Nephron progenitor cell (in vitro differentiated cells): ENCODE data around the gene MRPS5.

Experiments used
- DNase-seq: peaks from one replicate; pipeline ENCODE4 v3.0.0; 2021
- H3K27ac Mint-ChIP-seq: 2 replicates; pipeline ENCODE4 v1.8.0; 2021; ENCODE audit warnings: mild to moderate bottlenecking, moderate library complexity, mixed read lengths
- H3K27me3 Mint-ChIP-seq: 2 replicates; pipeline ENCODE4 v1.8.0; 2021; ENCODE audit warnings: mild to moderate bottlenecking, low read depth, mixed read lengths; ENCODE audit not compliant: poor library complexity
- H3K36me3 Mint-ChIP-seq: 2 replicates; pipeline ENCODE4 v1.8.0; 2021; ENCODE audit warnings: low read depth, mixed read lengths
- H3K4me1 Mint-ChIP-seq: 2 replicates; pipeline ENCODE4 v1.8.0; 2021; ENCODE audit warnings: mixed read lengths
- H3K4me3 Mint-ChIP-seq: 2 replicates; pipeline ENCODE4 v1.8.0; 2021; ENCODE audit warnings: mild to moderate bottlenecking, moderate library complexity, mixed read lengths
- H3K9me3 Mint-ChIP-seq: 2 replicates; pipeline ENCODE4 v1.8.0; 2021; ENCODE audit warnings: mild to moderate bottlenecking, moderate library complexity, mixed read lengths
- TF ChIP-seq, protein P1 (sequence below): fragments of 200-600 bp; sonication (generic); IDR thresholded peaks from 2 replicates; pipeline ENCODE4 v1.5.0; 2021; ENCODE audit warnings: antibody characterized with exemption

MRPS5 gene

DNA sequence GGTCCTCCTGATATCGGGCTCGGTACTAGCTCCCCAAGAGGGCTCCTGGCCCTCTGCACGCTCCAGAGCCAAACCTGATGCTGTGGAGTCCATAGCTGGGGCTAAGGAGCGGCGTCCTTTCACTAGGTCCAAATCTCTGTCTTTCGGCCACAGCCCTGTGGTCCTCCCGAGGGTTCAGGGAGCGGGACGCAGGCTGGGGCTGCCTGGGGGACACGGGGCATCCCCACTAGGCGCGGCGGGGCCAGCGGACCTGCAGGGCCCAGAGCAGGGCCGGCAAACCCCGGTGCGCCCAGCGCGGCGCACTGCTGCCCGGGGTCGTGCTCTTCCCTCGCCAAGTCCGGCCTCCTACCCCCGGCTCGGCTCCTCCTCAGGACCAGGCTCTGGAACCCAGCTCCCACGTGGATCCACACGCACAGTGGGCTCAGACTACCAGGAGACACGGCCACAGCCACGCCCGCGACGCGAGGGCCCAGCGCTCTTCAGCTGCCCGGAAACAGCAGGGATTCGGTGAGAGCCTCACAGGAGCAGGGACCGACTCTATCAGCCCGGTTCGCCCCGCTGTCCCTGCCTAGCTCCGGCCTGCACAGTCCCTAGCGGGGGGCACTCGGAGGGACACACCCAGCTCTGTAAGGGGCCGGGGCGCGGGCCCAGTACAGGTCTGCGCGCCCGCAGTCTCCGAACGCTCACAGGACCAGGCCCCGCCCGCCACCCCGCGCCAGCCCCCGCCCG is 37.4 kb upstream of the MRPS5 start:
- H3K4me3 Mint-ChIP-seq = peak overlapping the region; percentile 89
- no peak overlapping the region for H3K27ac Mint-ChIP-seq
- TF ChIP-seq, protein P1, sequence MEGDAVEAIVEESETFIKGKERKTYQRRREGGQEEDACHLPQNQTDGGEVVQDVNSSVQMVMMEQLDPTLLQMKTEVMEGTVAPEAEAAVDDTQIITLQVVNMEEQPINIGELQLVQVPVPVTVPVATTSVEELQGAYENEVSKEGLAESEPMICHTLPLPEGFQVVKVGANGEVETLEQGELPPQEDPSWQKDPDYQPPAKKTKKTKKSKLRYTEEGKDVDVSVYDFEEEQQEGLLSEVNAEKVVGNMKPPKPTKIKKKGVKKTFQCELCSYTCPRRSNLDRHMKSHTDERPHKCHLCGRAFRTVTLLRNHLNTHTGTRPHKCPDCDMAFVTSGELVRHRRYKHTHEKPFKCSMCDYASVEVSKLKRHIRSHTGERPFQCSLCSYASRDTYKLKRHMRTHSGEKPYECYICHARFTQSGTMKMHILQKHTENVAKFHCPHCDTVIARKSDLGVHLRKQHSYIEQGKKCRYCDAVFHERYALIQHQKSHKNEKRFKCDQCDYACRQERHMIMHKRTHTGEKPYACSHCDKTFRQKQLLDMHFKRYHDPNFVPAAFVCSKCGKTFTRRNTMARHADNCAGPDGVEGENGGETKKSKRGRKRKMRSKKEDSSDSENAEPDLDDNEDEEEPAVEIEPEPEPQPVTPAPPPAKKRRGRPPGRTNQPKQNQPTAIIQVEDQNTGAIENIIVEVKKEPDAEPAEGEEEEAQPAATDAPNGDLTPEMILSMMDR = no peak
- peaks cover 16% of the 10 kb centered on the region for H3K4me1 Mint-ChIP-seq
- DNase-seq = no peak
- peaks cover 55% of the 10 kb centered on the region for H3K36me3 Mint-ChIP-seq
- peaks cover 45% of the 10 kb centered on the region for H3K9me3 Mint-ChIP-seq
- H3K27me3 Mint-ChIP-seq = no peaks in the 10 kb centered on the region

DNA sequence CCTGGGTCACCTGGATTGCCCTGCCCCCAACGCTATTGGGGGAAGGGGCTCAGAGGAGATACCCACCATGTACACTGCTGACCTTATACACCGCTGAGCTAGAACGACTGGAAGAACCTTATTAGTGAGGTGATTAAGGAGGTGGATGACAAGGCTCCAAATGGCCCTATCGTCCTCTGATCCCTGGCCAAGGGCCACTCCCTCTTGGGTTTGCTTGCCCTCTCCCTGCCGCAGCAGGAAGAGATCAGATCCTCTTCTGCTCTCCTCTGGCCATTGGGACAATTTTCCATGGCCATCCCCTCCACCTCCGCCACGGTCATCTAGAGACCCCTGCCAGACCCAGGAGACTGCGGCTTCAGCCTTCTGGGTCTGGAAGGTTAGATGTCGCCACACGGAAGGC is 36.8 kb upstream of the MRPS5 start:
- H3K36me3 Mint-ChIP-seq = peaks cover 59% of the 10 kb centered on the region
- H3K4me3 Mint-ChIP-seq = peak overlapping the region; percentile 89
- H3K27me3 Mint-ChIP-seq = no peaks in the 10 kb centered on the region
- H3K9me3 Mint-ChIP-seq = peaks cover 51% of the 10 kb centered on the region
- peaks cover 10% of the 10 kb centered on the region for H3K4me1 Mint-ChIP-seq
- TF ChIP-seq, protein P1 = no peak
- no peak for DNase-seq
- no peak overlapping the region for H3K27ac Mint-ChIP-seq

DNA sequence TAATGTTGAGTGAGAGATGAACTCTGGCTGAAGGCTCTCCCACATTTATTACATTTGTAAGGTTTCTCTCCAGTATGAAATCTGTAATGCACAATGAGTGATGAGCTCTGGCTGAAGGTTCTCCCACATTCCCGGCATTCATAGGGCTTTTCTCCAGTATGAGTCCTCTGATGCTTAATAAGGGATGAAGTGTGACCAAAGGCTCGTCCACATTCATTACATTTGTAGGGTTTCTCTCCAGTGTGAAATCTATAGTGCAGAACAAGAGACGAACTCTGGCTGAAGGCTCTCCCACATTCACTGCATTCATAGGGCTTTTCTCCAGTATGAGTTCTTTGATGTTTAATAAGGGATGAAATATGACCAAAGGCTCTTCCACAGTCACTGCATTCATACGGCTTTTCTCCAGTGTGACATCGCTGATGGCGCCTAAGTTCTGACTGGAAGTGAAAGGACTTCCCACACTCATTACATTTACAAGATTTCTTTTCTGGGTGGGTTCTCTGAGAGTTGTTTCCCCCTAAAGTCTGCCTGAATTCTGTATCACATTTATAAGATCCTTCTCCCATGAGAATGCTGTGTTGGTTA is 27.9 kb upstream of the MRPS5 start:
- H3K27me3 Mint-ChIP-seq = no peaks in the 10 kb centered on the region
- DNase-seq = no peak

DNA sequence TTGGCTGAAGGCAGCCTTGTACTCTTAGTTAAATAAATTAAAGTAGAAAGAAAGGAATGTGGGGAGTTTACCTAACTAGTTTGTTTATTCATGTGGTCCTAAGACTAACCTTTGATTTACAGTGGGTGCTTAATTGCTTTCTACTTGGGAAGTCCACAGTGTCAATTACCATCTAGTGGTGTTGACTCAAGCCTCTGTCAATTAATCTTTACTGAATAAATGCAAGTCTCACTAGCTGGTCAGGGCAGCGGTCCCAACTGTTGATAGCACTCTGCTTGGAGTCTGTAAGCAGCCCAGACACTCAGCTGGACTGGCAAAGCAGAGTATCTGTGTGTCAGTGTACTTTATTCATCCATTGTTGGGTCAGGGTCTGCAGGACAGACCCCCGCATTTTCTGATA is 22.2 kb upstream of the MRPS5 start:
- Mint-ChIP-seq H3K4me3 (no peak overlapping the region), H3K4me1 (no peaks in the 10 kb centered on the region), H3K36me3 (peaks cover 86% of the 10 kb centered on the region), H3K27me3 (no peaks in the 10 kb centered on the region), H3K9me3 (peaks cover 98% of the 10 kb centered on the region), H3K27ac (no peak overlapping the region)
- no peak for DNase-seq
- TF ChIP-seq, protein P1 = no peak

More for the DNA sequence above, 27.9 kb upstream of the MRPS5 start:
- peaks cover 100% of the 10 kb centered on the region for H3K9me3 Mint-ChIP-seq
- peaks cover 100% of the 10 kb centered on the region for H3K36me3 Mint-ChIP-seq
- no peak overlapping the region for H3K27ac Mint-ChIP-seq
- H3K4me1 Mint-ChIP-seq = no peaks in the 10 kb centered on the region
- no peak overlapping the region for H3K4me3 Mint-ChIP-seq
- TF ChIP-seq, protein P1 = no peak

DNA sequence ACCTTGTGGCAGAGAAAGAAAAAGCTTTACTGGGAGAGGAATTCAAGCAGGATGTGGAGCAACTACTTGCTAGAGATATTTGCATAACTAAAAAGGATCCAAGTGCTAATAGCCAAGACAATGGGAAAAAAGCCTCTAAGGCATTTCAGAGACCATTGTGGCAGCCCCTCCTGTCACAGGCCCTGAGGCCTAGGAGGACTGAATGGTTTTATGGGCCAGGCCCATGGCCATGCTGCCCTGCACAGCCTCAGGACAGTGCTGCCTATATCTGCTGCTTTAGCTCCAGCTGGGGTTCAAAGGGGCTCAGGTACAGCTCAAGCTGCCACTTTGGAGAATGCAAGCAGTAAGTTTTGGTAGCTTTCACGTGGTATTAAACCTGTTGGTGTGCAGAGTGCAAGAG is 17.1 kb upstream of the MRPS5 start:
- Mint-ChIP-seq H3K9me3 (peaks cover 88% of the 10 kb centered on the region), H3K4me3 (no peak overlapping the region), H3K27ac (no peak overlapping the region), H3K27me3 (peaks cover 4% of the 10 kb centered on the region), H3K36me3 (peaks cover 59% of the 10 kb centered on the region), H3K4me1 (no peaks in the 10 kb centered on the region)
- no peak for DNase-seq
- TF ChIP-seq, protein P1 = no peak

DNA sequence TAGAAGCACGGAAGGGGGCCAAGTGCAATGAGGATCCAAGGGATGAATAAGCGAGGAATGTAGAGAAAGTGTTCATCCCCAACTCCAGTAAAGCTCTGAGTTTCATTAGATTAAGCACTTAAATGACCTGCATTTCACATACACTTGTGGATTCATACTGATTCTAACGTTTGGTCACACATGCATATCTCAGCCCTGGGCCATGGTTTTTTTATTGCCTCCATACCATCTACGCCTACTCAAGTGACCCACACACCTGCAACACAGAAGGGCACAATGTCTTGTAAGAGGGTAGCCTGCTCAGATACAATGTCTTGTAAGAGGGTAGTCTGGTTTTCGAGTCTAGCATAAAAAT is 566 bp upstream of the MRPS5 start:
- TF ChIP-seq, protein P1 = no peak
- DNase-seq = no peak
- peaks cover 17% of the 10 kb centered on the region for H3K27me3 Mint-ChIP-seq

More for the DNA sequence above, 566 bp upstream of the MRPS5 start:
- Mint-ChIP-seq H3K4me1 (peaks cover 22% of the 10 kb centered on the region), H3K4me3 (peak overlapping the region; percentile 98), H3K36me3 (peaks cover 19% of the 10 kb centered on the region), H3K27ac (no peak overlapping the region), H3K9me3 (peaks cover 10% of the 10 kb centered on the region)
